ENCODE measurements around the gene LSS.
"Not testable (repeated sequence)": the region's sequence is repeated elsewhere in the genome, so short reads cannot be mapped to it uniquely, and the experiment has no call there.

The LSS gene

DNA sequence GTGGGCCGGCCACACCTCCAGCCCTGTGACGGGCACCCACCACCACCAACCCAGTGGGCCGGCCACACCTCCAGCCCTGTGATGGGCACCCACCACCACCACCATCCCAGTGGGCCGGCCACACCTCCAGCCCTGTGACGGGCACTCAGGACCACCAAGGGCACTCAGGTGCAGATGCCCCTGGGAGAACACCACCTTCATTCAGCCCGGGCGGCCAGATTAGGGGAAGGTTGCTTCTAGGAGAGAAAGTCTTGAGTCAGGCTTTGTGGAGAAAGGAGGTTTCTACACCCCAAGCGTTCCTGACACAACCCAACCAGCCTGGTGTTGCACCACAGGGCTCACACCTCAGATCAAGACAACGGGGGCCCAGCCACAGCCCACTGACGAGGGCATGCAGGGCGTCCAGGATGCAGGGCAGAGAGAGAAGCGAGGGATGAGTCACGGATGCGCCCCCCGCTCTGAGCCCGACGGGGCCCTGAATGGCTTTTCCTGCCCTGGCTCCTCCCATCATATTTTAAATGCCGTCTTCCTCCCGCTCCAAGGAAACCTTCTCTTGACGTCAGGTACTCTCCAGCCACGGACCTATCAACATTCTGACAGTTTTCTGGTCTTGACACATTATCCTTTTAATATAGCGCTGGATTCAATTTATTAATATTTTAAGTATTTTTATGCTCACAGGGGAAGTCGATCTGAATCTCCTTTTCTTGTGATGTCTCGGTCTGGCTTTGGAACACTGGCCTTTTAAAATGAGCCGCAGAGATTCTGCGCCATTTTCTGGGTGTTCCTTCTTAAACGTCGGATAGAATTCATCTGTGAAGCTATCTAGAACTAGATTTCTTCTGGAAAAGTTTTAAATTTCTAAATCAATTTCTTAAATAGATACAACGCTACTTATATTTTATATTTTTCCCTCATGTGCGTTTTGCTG, 43.7 kb downstream of the LSS start:
- DNase-seq: peak; percentile 76

DNA sequence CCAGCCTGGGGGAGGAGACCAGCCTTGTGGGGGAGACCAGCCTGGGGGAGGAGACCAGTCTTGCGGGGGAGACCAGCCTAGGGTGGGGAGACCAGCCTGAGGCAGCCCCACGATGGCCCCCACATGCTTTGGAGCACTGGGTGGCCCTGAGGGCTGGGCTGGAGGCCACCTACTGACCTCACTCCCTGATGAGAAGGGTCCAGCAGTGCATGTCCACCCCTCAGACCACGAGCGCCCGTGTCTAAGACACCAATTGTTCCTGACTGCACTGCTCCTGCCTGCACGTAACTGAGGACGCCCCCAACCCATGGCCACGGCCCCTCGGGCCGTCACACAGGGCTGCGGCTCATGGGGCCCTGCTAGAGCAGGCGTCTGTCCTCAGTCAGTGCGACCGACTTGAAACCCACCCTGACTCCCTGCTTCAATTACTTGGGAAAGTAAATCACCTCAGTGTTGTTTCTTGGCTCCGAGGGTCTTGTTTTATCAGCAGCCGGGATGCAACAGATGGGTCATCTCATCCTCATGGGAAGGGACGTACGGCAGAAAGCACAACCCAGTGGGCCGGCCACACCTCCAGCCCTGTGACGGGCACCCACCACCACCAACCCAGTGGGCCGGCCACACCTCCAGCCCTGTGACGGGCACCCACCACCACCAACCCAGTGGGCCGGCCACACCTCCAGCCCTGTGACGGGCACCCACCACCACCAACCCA, 44.5 kb downstream of the LSS start, which contains the start of gene SPATC1L:
Gene SPATC1L, minus strand, starts transcription at position 550 of the 715 bp plus-strand sequence. CDS start 1,643 bp downstream, outside the sequence.
- DNase-seq: peak; percentile 75

DNA sequence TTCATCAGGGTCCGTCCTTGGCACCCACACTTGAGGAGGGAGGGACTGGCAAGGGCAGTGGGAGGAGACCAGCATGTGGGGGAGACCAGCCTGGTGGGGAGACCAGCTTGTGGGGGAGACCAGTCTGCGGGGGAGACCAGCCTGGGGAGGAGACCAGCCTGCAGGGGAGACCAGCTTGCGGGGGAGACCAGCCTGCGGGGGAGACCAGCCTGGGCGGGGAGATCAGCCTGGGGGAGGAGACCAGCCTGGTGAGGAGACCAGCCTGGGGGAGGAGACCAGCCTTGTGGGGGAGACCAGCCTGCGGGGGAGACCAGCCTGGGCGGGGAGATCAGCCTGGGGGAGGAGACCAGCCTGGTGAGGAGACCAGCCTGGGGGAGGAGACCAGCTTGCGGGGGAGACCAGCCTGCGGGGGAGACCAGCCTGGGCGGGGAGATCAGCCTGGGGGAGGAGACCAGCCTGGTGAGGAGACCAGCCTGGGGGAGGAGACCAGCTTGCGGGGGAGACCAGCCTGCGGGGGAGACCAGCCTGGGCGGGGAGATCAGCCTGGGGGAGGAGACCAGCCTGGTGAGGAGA, 45.2 kb downstream of the LSS start:
- not testable (repeated sequence) for DNase-seq

DNA sequence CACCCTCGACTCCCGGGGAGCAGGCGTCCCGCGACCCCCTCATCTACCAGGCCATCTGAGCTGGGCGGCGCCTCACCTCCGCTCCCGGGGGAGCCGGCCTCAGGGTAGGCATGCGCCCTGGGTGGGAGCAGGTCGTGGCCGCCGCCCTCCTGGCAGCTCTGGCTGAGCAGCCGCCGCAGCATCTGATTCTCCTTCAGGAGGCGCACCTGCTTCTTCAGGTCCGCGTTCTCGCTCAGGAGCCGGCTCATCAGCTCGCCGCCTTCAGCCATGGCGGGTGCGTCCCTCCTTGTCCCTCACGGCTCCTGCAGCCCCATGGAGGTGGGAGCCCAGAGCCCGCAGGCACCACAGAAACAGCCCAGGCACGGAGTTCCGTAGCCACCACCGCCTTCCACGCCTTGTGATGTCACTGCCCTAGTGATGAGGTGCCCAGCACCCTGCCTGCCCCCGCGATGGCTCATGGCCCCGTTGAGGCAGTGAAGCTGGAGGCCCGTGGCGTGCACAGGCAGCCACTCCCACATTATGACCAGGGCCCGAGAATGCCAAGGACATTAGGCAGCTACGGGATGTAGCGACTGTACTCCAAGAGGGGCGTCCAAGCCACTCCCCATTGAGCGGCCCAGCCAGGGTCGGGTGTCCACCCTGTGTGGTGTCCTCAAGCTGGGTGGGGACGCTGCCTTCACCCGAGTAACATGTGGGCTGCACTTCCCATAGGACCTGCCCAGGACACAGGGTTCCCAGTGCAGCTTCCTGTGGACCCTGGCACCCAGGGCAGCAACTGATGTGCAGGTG, 45.8 kb downstream of the LSS start:
- DNase-seq: no peak

DNA sequence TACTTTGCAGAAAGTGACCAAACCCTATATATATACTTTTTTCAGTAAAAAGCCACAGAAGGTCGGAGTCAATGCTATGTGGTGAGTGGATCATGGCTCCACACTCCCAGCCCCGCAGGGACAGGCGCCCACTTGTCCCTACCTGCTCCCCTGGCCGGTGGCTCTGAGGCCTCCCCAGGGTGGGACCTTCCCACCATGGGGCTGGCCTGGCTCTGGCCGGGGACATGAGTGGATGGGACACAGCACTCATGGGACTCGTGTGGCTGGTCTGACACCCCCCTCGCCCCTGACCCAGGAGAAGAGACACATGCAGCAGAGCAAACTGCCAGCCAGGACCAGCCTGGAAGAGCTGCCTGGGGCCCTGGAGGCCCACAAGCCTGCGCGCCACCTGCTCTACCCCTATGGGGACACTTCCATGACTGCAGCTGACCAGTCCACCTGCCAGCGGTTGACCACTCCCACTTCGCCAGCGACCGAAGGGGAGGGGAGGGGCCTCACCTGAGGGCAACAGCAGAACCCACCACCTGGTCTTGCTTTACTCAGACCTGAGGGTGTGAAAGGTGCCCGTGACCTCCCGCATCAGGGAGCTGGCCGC, 46.5 kb downstream of the LSS start:
- no peak for DNase-seq

DNA sequence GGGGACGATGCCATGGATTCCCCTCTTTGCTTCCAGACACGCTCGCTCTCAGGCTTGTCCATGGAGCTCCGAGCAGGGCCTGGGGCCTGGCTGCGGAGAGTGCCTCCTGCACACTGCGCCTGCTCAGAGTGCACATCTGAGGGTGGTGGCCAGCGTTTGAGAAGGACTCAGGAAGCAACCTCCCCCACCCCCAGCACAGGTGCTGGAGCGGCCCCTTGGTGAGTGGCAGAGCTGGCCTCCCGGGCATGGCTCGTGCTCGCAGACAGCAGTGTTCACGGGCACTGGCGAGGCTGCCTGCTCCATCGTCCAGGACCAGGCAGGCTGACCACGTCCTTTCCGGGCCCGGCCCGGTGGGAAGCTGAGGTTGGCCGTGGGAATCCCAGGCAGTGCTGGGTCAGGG, 47.1 kb downstream of the LSS start:
- DNase-seq: no peak

DNA sequence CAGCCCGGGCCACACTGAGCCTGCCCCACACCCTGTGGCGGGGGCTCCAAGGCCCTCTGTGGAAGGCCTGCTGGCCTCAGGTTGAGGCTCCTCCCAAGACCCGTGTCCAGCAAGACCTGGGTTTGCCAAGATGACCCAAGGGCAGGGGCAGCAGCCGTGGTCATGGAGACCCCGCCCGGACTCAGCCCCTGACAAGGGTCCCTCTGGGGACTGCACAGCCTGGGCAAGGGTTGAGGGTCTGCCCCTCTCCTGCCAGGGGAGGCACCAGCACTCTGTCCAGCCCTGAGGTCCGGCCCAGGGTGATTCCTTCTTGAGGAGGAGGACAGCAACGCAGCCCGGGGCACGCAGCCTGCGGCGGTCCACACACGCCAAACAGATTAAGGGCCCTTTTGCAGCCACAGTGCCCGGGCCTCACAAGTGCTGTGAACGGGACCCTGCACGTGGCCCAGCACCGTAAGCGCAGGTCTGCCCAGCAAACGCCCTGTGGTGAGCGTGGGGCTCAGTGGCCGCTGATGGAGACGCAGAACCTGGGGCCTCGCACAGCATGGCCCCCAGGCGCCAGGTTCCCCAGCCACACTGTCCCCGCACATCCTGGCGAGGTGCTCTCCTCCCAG, 47.7 kb downstream of the LSS start:
- DNase-seq: no peak

DNA sequence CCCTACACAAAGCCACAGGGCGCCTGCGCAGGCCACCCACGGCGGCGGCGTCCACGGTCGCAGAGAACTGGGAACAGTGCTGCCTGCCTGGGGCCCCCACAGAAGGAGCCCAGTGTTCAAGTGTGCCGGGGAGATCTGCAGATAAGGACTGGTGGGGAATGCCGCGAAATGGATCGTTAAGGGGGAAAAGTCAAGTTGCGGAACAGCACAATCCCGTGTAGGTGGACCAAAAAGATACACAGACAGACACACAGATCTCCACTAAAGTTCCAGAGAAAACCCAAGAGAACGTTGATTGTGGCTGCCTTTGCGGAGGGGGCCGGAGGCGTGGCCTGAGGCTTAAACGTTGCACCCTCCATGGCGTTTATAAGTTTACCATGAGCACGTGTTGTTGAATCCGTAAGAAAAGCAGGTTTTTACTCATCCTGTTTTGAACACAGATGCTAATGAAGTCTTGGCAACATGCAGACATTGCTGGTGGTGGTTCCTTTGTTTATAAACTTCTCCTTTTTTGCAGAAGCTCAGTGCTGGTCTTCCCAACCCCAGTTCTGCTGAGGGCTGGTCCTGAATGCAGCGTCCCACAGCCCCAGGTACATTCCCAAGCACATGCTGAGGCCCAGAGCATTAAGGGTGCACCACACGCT, 48.4 kb downstream of the LSS start:
- no peak for DNase-seq

DNA sequence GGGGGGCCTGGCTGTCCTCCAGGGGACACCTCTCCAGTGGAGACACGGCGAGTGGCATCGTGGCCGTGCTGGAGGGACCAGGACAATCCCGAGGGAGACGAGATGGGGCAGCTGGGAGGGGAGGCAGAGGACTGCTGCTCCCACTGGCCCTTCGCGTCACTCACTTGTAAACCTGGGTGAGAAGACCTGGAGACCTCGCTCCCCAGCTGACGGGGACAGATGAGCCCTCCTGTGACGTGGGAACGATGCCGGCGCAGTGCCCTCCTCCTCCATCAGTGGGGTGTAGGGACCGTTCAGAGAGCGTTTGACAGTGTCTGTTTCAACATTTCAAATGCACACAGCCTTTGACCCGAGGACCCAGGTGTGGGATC, 48.9 kb downstream of the LSS start:
- no peak for DNase-seq

DNA sequence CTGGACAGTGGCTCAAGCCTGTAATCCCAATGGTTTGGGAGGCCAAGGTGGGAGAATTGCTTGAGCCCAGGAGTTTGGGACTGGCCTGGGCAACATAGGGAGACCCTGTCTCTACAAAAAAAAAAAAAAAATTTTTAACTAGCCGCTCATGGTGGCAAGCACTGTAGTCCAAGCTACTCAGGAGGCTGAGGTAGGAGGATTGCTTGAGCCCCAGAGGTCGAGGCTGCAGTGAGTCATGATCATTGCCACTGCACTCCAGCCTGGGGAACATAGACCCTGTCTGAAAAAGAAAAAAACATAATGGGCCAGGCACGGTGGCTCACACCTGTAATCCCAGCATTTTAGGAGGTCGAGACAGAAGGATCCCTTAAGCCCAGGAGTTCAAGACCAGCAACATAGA, 49.6 kb downstream of the LSS start:
- DNase-seq: no peak

DNA sequence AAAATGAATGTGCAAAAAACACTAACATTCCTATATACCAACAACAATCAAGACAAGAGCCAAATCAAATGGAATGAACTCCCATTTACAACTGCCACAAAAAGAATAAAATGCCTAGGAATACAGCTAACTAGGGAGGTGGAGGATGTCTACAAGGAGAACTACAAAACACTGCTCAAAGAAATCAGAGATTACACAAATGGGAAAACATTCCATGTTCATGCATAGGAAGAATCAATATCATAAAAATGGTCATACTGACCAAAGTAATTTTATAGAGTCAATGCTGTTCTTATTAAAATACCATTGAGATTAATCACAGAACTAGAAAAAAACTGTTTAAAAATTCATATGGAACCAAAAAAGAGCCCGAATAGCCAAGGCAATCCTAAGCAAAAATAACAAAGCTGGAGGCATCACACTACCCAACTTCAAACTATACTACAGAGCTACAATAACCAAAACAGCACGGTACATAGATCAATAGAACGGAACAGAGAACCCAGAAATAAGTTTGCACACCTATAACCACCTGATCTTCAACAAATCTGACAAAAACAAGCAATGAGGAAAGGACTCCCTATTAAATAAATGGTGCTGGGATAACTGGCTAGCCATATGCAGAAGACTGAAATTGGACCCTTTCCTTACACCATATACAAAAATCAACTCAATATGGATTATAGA, 52.0 kb downstream of the LSS start:
- not testable (repeated sequence) for DNase-seq

DNA sequence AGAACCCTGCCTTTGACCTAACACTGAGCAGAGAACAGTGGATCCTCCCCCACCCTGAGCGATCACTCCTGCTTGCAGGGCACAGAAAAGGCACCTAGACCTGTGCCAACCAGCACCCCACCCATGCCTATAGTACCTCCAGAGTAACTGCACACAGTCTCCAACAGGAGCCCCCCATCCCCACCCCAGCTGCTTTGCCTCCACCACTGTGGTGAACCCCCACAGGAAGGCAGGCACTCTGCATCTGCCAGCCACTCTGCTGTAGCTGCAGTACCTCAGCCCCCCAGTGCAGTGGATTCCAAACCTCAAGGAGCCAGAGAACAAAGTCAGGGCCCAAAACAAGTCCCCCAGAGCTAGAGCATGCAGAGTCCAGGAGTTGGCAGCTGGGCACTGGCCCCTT, 55.0 kb downstream of the LSS start:
- DNase-seq: no peak

DNA sequence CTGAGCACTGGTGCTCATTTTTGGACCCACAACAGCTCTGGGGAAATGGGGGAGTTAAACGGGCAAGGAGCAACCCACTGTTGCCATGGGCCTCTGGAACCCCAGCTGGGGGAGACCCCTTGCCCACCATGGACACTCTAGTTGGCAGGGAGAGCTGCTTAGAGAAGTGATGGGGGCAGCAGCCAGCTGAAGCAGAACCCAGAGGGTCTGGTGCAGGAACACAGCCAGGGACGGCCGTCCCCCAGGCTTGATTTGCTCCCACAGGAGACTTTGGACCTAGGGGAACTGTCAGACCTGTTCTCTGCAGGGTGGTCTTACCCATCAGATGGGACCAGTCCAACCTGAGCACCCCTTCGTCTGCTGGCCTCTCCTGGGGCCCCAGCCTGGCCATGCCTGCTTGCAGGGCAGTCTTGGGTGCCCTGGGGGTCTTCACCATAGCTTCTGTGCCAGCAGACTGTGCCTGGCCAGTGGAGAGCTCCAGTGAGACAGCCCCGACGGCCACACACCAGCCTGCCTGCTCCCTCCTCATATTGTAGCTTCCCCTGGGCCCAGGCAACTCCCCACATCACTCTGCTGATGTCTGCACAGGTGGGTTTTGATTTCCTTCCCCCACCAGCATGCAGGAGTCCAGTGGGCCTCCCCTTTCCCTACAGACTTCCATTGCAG, 55.6 kb downstream of the LSS start:
- DNase-seq: no peak

DNA sequence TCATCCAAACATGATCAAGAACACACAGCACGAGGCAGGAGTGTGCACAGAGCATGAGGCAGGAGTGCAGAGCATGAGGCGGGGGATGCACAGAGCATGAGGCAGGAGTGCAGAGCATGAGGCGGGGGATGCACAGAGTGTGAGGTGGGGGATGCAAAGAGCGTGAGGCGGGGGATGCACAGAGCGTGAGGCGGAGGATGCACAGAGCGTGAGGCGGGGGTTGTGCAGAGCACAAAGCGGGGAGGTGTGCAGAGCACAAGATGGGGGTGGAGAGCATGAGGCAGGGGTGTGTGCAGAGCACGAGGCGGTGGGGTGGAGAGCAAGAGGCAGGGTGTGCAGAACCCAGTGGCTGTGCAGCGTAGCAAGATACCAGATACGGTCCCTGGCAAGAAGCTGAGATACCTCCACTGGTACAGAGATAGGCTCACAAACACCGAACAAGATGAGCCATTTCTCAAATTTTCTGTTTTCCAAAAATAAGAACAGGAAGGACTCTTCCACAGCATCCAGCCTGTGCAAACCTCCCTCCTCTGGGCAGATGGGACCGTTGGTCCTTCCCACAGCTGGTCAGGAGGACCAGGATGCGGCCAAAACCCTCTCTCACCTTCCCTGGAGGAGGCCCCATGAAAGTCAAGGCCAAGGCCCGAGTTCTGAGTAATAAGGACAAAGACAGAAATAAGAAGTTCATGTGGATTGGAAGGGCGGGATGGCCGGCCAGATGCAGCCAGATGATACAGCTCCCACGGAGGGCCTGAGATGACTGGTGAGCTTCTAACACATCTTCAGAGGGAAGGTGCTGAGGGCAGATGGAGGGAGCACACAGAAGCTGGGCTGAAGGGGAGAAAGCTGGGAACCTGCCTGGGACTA, 56.3 kb downstream of the LSS start:
- no peak for DNase-seq

DNA sequence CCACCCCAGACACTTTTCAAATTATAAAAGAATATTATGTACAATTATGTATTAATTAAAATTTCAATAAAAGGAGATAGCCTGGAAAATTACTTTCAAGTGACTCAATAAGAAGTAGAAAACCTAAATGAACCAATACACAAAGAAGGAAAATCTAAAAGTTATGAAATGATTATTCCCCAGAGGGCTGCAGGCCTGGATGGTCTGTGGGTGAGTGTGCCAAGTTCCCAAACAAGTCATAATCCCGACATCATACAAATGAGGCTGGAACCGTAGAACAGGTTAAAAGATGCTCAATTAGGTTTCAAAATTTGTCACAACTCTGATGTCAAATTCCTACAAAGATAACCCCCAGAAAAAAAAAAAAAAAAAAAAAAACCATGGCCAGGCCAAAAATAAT, 57.0 kb downstream of the LSS start:
- DNase-seq: no peak

DNA sequence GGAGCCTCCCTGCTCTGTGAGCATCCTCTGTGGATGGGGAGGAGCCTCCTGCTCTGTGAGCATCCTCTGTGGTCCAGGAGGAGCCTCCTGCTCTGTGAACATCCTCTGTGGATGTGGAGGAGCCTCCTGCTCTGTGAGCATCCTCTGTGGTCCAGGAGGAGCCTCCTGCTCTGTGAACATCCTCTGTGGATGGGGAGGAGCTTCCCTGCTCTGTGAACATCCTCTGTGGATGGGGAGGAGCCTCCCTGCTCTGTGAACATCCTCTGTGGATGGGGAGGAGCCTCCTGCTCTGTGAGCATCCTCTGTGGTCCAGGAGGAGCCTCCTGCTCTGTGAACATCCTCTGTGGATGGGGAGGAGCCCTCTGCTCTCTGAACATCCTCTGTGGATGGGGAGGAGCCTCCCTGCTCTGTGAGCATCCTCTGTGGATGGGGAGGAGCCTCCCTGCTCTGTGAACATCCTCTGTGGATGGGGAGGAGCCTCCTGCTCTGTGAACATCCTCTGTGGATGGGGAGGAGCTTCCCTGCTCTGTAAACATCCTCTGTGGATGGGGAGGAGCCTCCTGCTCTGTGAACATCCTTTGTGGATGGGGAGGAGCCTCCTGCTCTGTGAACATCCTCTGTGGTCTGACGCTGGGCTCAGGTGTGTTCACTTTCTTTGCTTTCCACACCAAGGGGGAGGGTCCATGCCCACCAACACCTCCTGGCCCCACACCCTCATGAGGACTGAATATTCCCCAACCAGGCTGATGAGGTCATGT, 58.0 kb downstream of the LSS start:
- DNase-seq: not testable (repeated sequence)

DNA sequence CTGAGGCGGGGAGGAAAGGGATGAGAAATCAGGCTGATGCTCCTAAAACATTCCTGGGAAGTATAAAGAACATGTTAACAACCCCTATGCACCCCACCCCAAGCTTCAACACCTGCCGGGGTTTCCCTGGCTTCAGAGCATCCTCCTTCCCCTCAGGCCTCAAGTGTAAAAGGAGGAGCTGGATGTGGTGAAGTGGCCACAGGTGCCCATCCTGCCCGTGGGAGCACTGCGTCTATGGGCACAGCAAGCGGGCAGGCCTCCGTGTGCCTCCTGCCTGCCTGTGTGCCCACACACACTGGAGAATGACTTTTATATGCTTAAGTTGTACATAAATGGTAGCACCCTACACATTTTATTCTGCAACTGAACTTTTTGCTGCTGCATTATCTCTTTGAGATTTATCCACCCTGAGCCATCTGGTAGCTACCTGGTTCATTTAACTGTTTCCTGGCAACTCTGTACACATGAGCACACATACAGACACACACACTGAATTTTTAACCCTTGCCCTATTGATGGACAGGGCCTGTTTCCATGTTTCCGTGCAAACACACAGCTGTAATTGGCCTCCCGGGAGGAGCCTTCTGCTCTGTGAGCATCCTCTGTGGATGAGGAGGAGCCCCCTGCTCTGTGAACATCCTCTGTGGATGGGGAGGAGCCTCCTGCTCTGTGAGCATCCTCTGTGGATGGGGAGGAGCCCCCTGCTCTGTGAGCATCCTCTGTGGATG, 59.8 kb downstream of the LSS start:
- DNase-seq: peak; percentile 75

DNA sequence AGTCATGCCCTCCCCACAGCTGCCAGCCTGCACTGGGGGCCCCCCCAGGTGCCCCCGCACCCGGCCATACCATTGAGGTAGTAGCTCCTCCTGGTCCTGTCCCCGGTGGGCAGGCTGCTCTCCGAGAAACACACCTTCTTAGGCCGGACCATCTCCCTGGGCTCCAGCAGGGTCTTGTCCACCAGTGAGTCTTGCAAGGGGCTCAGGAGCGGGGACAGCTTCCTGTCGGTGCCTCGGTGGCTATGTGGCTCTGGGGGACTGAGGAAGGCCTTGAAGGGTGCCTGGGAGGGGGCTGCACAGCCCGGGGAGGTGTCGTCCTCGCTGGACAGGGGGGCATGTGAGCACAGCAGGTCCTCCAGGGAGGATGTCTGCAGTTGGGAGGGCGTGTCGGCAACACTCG, 60.3 kb downstream of the LSS start:
- no peak for DNase-seq

Measured in eye (tissue), 1 donor.